HG03066 (cell line): ENCODE results near the gene CLPSL1.

Experiments used
- ATAC-seq: cut with Tn5 transposase; IDR thresholded peaks from one replicate; pipeline ENCODE4 v1.9.1; 2021; ENCODE audit warnings: low read depth; ENCODE audit not compliant: unreplicated experiment

CLPSL1 gene

DNA sequence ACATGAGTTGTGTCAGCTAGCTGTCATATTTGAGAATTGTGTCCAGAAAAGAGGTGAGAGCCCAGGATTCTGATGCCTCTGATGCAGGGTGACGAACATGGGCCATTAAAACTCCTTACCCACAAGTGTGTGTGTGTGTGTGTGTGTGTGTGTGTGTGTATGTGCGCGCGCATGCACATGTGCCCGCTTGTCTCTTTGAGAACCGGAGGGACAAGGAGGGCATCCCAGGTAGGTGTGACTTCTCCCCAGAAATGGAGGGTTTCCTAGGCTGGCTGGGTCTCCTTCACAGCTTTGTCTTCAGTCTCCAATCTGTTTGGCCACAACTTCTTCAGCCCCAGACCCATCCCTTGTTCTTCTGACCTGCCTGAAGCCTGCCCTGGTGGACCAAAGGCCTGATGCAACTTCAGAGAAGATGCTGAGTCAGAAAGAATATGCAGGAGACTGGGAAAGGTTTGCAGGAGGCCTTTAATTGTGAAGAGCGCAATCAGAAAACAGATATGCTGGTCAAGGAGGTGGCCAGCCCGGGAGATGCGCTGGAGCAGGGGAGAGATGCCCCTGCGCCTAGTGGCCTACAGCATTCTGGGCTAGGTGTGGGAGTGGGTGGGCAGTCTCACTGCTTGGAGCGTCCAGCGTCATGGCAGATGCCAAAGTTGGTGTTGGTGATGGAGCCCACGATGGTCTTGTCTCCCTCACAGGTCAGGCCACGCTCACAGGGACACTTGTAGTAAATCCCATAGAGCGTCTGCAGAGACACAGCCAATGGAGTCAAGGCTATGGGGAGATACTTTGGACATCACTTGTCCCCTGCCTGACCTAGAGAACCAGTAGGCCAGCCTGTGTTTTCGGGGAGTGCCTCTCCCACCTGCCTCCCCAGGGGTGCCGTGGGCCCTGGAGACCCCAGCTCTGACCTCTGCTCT, 14.0 kb downstream of the CLPSL1 start:
- no peak for ATAC-seq

DNA sequence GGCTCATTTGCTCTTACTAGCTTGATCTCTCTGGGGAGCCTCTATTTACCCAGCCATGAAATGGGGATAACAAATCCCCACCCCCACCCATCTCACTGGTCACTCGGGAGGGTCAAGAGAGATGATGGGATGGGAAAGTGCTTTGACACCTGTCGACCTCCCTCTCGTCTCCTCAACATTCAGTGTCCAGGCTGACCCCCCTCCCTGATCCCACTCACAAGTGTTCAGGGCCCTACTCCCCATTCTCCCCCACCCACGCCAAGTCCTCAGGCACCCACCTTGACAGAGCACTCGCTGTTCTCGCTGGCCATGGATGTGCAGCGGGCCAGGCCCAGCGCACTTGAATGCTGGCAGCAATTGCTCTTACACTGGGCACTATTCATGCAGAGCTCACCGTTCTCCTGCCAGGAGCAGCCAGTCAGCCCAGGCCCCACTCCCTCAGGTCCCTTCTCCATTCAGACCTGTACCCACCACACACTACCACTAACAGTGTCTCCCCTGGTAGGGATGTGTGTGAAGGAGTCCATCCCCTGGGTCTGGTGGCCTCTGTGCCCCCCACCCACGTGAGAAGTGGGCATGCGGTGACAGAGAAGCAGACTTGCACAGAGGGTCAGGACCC, 14.7 kb downstream of the CLPSL1 start:
- ATAC-seq, result no peak

GRCh38 chr6:35796236-35796635, 15.4 kb downstream of the CLPSL1 start:
- no peak for ATAC-seq

- ATAC-seq, result no peak
These were observed 17.2 kb downstream of the CLPSL1 start for GRCh38 chr6:35797837-35798526.

- ATAC-seq, result no peak
These were observed 17.9 kb downstream of the CLPSL1 start for GRCh38 chr6:35798706-35799105.

DNA sequence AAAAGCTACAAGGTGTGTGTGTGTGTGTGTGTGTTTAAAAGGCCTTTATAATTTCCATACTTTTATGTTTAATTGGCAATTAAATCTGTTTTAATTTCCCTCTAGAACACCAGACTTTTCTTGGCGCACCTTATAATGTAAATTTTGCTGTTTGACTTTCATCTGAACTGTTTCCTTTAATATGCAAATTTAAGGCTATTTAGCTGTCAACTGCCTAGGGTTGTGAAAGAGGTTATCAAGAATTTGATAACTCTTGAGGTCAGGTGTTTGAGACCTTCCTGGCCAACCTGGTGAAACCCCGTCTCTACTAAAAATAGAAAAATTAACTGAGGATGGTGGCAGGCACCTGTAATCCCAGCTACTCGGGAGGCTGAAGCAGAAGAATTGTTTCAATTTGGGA, 20.3 kb downstream of the CLPSL1 start:
- ATAC-seq, result no peak

- no peak for ATAC-seq
These were observed 24.3 kb downstream of the CLPSL1 start, which contains the start of gene LHFPL5 for GRCh38 chr6:35804996-35805736. TSS of gene LHFPL5 (plus strand) at chr6:35805352. CDS start at chr6:35805671, 319 bp downstream.

DNA sequence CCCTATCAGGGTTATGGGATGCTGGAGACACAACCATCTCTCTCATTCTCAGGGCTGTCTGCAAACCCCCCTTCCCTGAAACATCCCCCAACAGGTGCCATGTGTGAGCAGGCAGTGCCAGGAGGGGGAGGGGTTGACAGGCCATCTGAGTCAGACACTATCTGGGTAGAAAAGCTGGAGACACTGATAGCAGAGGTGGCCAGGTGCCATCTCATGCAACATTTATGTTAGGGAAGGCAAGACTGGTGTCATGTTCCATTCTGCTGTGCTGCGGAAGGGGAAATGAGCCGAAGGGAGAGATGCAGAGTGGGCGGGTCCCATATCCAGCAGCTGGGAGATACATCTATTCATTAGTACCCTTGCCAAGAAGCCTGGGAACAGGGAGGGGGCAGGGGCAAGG, 27.9 kb downstream of the CLPSL1 start:
- ATAC-seq, result no peak

DNA sequence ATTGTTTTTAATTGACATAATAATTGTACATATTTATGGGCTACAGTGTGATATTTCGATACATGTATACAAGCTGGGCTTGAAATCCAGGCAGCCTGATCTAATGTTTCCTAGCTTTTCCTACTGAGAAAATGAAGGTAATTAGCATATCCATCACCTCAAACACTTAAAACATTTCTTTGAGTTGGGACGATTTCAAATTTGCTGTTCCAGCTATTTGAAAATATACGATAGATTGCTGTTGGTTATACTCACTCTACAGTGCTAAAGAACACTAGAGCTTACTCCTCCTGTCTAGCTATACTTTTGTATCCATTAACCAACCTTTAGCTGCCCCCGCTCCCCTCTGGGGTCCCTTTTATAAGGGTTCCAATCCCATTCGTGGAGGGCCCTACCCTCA, 29.0 kb downstream of the CLPSL1 start:
- ATAC-seq, result no peak

DNA sequence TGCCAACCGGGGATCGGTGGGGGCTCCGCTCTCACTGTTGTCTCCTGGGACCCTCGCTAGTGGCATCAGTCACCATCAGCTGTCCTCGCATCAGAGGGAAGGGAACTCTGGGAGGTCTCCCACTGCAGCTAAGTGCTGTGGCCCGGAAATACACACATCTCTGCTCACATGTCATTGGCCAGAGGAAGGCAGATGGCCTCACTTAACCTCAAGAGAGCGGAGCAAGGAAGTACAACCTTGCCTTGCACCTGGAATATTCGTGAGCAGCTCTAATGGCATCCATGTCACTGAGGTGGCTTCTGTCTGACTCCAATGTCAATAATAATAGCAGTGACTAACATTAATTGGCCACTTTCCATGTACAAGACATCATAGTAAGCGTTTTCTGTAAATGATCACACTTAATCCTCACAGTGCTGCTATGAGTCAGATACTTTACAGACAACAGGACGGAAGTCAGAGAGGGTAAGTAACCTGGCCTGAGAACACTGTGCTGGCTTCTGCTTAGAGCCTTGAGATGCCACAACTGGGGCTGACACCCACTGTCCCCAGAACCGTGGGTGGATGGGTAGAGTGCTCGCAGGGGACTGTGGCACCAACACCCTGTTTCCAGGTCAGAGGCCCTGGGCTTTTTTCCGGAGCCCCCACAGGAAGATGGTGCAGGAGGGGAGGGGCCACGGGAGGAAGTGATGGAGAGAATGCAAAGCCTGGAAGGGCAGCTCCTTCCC, 30.3 kb downstream of the CLPSL1 start:
- ATAC-seq, result no peak

DNA sequence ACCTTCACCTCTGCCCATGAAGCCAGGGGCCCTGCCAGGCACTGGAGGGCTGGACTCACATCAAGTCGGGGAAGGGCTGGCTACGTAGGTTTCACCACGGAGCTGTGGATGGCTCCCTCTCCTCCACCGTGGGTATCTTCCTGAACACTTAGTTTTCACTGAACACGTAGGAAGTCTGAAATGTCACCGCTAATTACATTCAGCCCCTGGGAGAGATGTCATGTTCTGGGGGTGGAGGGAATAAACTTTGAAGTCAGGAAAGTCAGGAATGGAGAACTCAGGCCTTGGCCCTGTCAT, 30.8 kb downstream of the CLPSL1 start:
- ATAC-seq, result no peak

DNA sequence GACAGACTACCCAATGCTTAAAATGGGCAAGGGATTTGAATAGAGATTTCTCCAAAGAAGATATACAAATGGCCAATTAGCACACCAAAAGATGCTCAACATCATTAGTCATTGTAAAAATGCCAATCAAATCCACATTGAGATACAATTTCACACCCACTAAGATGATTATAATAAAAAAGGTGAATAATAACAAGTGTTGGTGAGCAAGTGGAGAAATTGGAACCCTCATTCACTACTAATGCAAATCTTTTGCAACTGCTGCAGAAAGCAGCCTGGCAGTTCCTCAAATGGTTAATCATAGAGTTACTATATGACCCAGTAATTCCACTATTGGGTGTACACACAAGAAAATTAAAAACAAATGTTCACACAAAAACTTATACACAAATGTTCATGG, 36.7 kb downstream of the CLPSL1 start:
- no peak for ATAC-seq

GRCh38 chr6:35823601-35824000, 42.8 kb downstream of the CLPSL1 start:
- ATAC-seq, result no peak

DNA sequence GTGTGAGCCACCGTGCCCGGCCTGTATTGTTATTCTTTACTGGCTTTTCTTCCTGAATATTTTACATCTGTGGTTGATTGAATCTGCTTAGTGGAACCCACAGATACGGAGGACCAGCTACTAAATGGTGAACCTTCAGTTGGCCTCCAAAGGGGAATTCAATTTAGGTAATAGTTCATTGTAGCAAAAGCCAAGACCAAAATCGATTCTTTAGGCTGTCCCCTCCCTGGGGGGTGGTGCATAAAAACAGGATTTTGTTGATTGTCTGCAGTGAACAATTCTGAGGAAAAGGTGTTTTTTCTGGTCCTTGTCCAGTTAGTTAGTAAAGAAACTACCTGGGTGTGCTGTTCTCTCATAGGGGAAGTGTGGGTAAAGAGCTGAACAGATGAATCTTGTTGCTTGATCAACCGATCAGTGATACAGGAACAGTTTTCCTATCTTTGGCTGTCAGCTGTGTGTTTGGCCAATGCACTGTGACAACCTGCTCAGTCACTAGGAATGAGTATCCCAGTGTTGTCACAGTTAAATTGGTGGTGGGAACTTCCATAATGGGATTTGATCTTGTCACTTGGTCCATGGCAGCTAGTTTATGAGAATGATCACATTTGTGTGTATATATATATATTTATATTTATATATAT, 43.9 kb downstream of the CLPSL1 start:
- no peak for ATAC-seq

DNA sequence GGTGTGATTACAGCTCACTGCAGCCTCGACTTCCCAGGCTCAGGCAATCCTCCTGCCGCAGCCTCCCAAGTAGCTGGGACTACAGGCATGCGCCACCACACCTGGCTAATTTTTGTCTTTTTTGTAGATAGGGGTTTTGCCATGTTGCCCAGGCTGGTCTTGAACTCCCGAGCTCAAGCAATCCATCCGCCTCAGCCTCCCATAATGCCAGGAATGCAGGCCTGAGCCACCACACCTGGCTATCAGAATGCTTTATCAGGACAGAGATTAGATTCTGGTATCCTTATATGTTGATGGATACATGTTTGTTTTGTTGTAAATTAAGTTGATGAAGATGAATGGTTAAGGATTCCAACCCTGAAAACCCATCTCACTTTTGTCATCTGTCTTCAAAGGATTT, 48.5 kb downstream of the CLPSL1 start:
- ATAC-seq, result no peak

- no peak for ATAC-seq
These were observed 50.6 kb downstream of the CLPSL1 start for GRCh38 chr6:35831257-35832007.

- ATAC-seq, result no peak
These were observed 52.7 kb downstream of the CLPSL1 start for GRCh38 chr6:35833536-35833935.
